Nephron (organoid): ENCODE data around the gene TMEM236.

Experiments
- H3K27ac Mint-ChIP-seq, 3 experiments: 2 replicates each; pipeline ENCODE4 v1.8.0; 2020; ENCODE audit warnings: mixed read lengths in 3 of 3, mild to moderate bottlenecking in 2 of 3, moderate library complexity in 1 of 3
- H3K27me3 Mint-ChIP-seq: 2 replicates; pipeline ENCODE4 v1.8.0; 2021; ENCODE audit warnings: low read depth, mild to moderate bottlenecking, moderate library complexity, mixed read lengths
- H3K36me3 Mint-ChIP-seq: 2 replicates; pipeline ENCODE4 v1.8.0; 2020; ENCODE audit warnings: low read depth, mixed read lengths
- H3K4me1 Mint-ChIP-seq: 2 replicates; pipeline ENCODE4 v1.8.0; 2020; ENCODE audit warnings: mixed read lengths
- H3K4me3 Mint-ChIP-seq, 3 experiments: 2 replicates each; pipeline ENCODE4 v1.8.0; 2020; ENCODE audit warnings: mild to moderate bottlenecking in 3 of 3, mixed read lengths in 3 of 3, moderate library complexity in 2 of 3
- H3K9me3 Mint-ChIP-seq: 2 replicates; pipeline ENCODE4 v1.8.0; 2020; ENCODE audit warnings: mixed read lengths
- CTCF ChIP-seq, 3 experiments: fragments of 200-600 bp; sonication (generic); IDR thresholded peaks; one replicate each; pipeline ENCODE4 v1.5.0; 2021; ENCODE audit warnings: antibody characterized with exemption in 3 of 3; ENCODE audit not compliant: unreplicated experiment in 3 of 3

TMEM236 gene

DNA sequence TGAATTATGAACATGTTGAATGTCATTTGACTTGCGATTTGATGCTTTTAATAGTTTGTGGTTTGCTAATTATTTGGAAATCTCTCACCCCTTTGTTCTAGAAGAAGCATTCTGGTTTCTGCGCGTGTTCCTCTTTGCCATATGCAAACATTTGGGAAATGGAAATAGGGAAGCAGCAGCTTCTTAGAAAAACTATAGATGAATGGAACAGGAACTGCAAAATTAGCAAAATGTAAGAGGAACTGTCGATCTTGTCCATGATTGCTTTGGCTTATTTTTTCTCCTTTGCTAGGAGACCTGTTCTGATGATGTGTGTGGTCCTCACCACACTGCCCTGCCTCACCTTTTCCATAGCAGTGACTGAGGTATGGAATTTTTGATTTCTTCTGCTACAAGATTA, 19.0 kb downstream of the TMEM236 start:
- no peaks in the 10 kb centered on the region for H3K4me1 Mint-ChIP-seq
- no peaks in the 10 kb centered on the region for H3K9me3 Mint-ChIP-seq
- no peak overlapping the region for H3K27ac Mint-ChIP-seq
- no peak for TF ChIP-seq CTCF (IDR thresholded peaks at IDR 0.05; ENCODE audit: unreplicated experiment in 3 of 3)
- H3K4me3 Mint-ChIP-seq, result no peak overlapping the region
- no peaks in the 10 kb centered on the region for H3K27me3 Mint-ChIP-seq
- H3K36me3 Mint-ChIP-seq, result no peaks in the 10 kb centered on the region

- Mint-ChIP-seq H3K9me3 (no peaks in the 10 kb centered on the region), H3K27me3 (no peaks in the 10 kb centered on the region), H3K27ac (no peak overlapping the region), H3K4me3 (no peak overlapping the region), H3K4me1 (peaks cover 10% of the 10 kb centered on the region), H3K36me3 (no peaks in the 10 kb centered on the region)
- no peak for TF ChIP-seq CTCF (IDR thresholded peaks at IDR 0.05; ENCODE audit: unreplicated experiment in 3 of 3)
These were observed 27.8 kb downstream of the TMEM236 start for GRCh38 chr10:17779784-17780183.

DNA sequence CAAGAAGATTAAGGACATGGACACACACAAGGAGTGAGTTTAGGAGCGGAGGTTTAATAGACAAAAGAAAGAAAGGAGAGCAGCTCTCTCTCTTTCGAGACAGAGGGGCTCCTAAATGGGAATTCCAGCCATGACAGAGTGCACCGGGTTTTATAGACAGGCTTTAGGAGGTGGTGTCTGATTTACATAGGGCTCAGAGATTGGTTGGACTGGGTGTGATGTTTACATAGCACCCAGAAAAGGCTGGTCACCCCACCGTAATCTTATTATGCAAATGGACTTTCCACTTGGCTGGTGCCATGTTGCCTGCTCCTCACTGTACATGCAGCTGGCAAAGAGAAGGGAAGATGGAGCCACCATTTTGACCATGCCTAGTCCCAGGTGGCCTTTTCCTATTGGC, 28.7 kb downstream of the TMEM236 start:
- Mint-ChIP-seq H3K4me1 (peaks cover 10% of the 10 kb centered on the region), H3K9me3 (no peaks in the 10 kb centered on the region), H3K36me3 (no peaks in the 10 kb centered on the region), H3K4me3 (no peak overlapping the region), H3K27ac (no peak overlapping the region), H3K27me3 (no peaks in the 10 kb centered on the region)
- TF ChIP-seq CTCF (IDR thresholded peaks at IDR 0.05; ENCODE audit: unreplicated experiment in 3 of 3), result no peak

DNA sequence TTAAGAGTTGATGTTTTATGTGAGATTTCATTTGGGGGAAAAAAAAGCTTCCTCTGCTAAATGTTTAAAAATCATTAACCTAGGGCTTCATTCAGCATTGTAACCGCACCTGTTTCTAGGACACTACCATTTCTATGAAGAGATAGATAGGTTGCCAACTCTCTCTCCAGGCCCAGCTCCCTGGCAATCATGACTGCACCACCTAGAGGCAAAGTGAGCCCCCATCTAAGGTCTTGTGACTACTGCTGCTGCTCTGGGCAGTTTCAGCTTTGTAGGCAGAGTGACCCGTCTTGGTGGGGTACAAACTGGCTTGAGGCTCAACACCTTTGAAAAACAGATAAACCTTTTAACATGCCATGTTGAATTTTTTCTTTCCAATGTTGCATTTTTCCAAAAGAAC, 29.9 kb downstream of the TMEM236 start:
- Mint-ChIP-seq H3K36me3 (no peaks in the 10 kb centered on the region), H3K9me3 (no peaks in the 10 kb centered on the region), H3K4me1 (peaks cover 10% of the 10 kb centered on the region), H3K4me3 (no peak overlapping the region), H3K27me3 (no peaks in the 10 kb centered on the region), H3K27ac (no peak overlapping the region)
- no peak for TF ChIP-seq CTCF (IDR thresholded peaks at IDR 0.05; ENCODE audit: unreplicated experiment in 3 of 3)

DNA sequence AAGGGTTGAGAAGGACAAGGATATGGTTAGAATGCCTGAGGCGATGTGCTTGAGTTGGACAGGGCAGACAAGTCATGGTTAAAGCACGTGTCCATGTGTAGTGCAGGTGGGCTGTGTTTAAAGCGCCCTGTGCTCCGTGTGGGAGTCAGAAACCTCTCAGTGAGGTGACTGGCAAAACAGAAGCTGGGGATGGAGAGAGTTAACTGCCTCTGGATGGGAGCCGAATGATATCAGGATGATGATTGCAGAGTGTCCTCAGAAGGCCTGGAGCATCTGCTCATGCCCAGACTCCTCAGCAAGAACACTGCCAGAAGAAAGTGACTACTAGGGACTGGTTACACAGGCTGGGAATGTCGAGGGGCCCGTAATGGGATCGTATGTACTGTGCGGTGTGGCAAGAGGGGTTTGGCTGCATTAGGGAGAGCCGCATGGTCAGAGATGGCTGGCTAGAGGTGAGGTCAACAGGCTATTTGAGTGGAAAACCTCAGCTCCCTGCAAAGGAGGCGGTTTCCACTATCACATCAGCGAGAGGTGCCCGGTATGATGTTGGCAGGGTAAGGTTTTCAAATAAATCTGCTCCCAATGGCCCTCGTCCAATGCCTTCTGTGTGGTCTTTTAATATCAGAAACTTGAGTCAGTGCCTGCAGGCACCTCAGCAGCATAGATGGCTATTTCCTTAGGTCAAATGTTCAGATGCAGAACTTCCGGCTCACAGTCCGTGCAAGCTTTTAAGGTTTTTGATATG, 31.1 kb downstream of the TMEM236 start:
- no peak for TF ChIP-seq CTCF (IDR thresholded peaks at IDR 0.05; ENCODE audit: unreplicated experiment in 3 of 3)

GRCh38 chr10:17783751-17784150, 31.8 kb downstream of the TMEM236 start:
- TF ChIP-seq CTCF (IDR thresholded peaks at IDR 0.05; ENCODE audit: unreplicated experiment in 3 of 3), result no peak
- H3K27ac Mint-ChIP-seq, result peak overlapping the region in 1 of 3 experiments; percentile 12
- H3K27me3 Mint-ChIP-seq, result no peaks in the 10 kb centered on the region
- H3K4me3 Mint-ChIP-seq, result no peak overlapping the region
- H3K36me3 Mint-ChIP-seq, result no peaks in the 10 kb centered on the region
- no peaks in the 10 kb centered on the region for H3K9me3 Mint-ChIP-seq
- peaks cover 10% of the 10 kb centered on the region for H3K4me1 Mint-ChIP-seq

More for the DNA sequence above, 31.1 kb downstream of the TMEM236 start:
- peaks cover 10% of the 10 kb centered on the region for H3K4me1 Mint-ChIP-seq
- no peak overlapping the region for H3K4me3 Mint-ChIP-seq
- no peaks in the 10 kb centered on the region for H3K27me3 Mint-ChIP-seq
- no peaks in the 10 kb centered on the region for H3K36me3 Mint-ChIP-seq
- peak overlapping the region in 2 of 3 experiments; percentile 5 to 12 for H3K27ac Mint-ChIP-seq
- H3K9me3 Mint-ChIP-seq, result no peaks in the 10 kb centered on the region
